GM12878 (cell line): ENCODE measurements around the gene ECM1. TPM values are rescaled to one million over a fixed set of nuclear protein-coding genes. Genes with fewer than 3 reads are reported as not detected.

Experiments
- ASH2L ChIP-seq: fragments of 300-600, 200-600 bp; sonication (generic); IDR thresholded peaks from 2 replicates; pipeline ENCODE4 v1.6.1; 2017; ENCODE audit warnings: low read depth, mild to moderate bottlenecking, borderline replicate concordance
- BRCA1 ChIP-seq: IDR thresholded peaks from 2 replicates; pipeline ENCODE4 v1.6.1; 2011; ENCODE audit warnings: low read depth, low read length, improper control_type of control experiment
- CHD4 ChIP-seq: fragments of 200-600 bp; sonication (generic); IDR thresholded peaks from 2 replicates; pipeline ENCODE4 v1.6.1; 2016; ENCODE audit warnings: mild to moderate bottlenecking
- CREM ChIP-seq: IDR thresholded peaks from 2 replicates; pipeline ENCODE4 v1.6.1; 2014; ENCODE audit warnings: antibody characterized with exemption, low read depth
- DPF2 ChIP-seq: fragments of 450-650 bp; IDR thresholded peaks from 2 replicates; pipeline ENCODE4 v1.6.1; 2017; ENCODE audit warnings: mild to moderate bottlenecking
- ESRRA ChIP-seq: IDR thresholded peaks from 2 replicates; pipeline ENCODE4 v1.6.1; 2012; ENCODE audit warnings: mild to moderate bottlenecking, low read length, improper control_type of control experiment
- FOXM1 ChIP-seq: IDR thresholded peaks from 2 replicates; pipeline ENCODE4 v1.6.1; 2012; ENCODE audit warnings: low read depth, mild to moderate bottlenecking, inconsistent platforms, low read length, moderate library complexity
- GABPA ChIP-seq: IDR thresholded peaks from 2 replicates; pipeline ENCODE4 v1.6.1; 2014; ENCODE audit warnings: antibody characterized with exemption, low read depth, mild to moderate bottlenecking, inconsistent platforms
- IKZF2 ChIP-seq, 2 experiments: fragments of 450-650 bp; IDR thresholded peaks; 2 replicates each; pipeline ENCODE4 v1.6.1; 2017; ENCODE audit warnings: mild to moderate bottlenecking in 2 of 2, moderate library complexity in 2 of 2
- IRF4 ChIP-seq: IDR thresholded peaks from 2 replicates; pipeline ENCODE4 v1.6.1; 2011; ENCODE audit warnings: low read depth, low read length
- KLF5 ChIP-seq: fragments of 450-650 bp; IDR thresholded peaks from 2 replicates; pipeline ENCODE4 v1.6.1; 2014; ENCODE audit warnings: mild to moderate bottlenecking; ENCODE audit not compliant: partially characterized antibody
- MEF2A ChIP-seq: IDR thresholded peaks from 2 replicates; pipeline ENCODE4 v1.6.1; 2011; ENCODE audit warnings: low read depth, mild to moderate bottlenecking, low read length, moderate library complexity; ENCODE audit not compliant: insufficient read depth
- MLLT1 ChIP-seq: fragments of 450-650 bp; IDR thresholded peaks from 2 replicates; pipeline ENCODE4 v1.6.1; 2016; ENCODE audit warnings: mild to moderate bottlenecking
- MTA2 ChIP-seq: fragments of 450-650 bp; IDR thresholded peaks from 2 replicates; pipeline ENCODE4 v1.6.1; 2016; ENCODE audit warnings: low read depth, mild to moderate bottlenecking, moderate library complexity
- MYC ChIP-seq: IDR thresholded peaks from 2 replicates; pipeline ENCODE4 v1.6.1; 2011; ENCODE audit warnings: mild to moderate bottlenecking, low read length, moderate library complexity, inconsistent platforms; ENCODE audit not compliant: insufficient read depth, insufficient replicate concordance, insufficient read length, severe bottlenecking
- NFYA ChIP-seq: IDR thresholded peaks from 2 replicates; pipeline ENCODE4 v1.6.1; 2011; ENCODE audit warnings: low read depth, mild to moderate bottlenecking, low read length, improper control_type of control experiment, borderline replicate concordance
- PBX3 ChIP-seq: IDR thresholded peaks from 2 replicates; pipeline ENCODE4 v1.6.1; 2011; ENCODE audit warnings: mild to moderate bottlenecking, low read depth, low read length, moderate library complexity; ENCODE audit not compliant: insufficient replicate concordance
- POLR2AphosphoS2 ChIP-seq: IDR thresholded peaks from 2 replicates; pipeline ENCODE4 v1.6.1; 2011; ENCODE audit warnings: low read depth, mild to moderate bottlenecking, low read length, improper control_type of control experiment, moderate library complexity
- RAD21 ChIP-seq: IDR thresholded peaks from 2 replicates; pipeline ENCODE4 v1.6.1; 2011; ENCODE audit warnings: mild to moderate bottlenecking, low read depth, low read length, moderate library complexity; ENCODE audit not compliant: insufficient read depth
- RAD51 ChIP-seq: fragments of 450-650 bp; IDR thresholded peaks from 2 replicates; pipeline ENCODE4 v1.6.1; 2016; ENCODE audit warnings: moderate library complexity, mild to moderate bottlenecking, inconsistent platforms
- TARDBP ChIP-seq: IDR thresholded peaks from 2 replicates; pipeline ENCODE4 v1.6.1; 2016; ENCODE audit warnings: borderline replicate concordance
- TCF7 ChIP-seq: IDR thresholded peaks from 2 replicates; pipeline ENCODE4 v1.6.1; 2014; ENCODE audit warnings: antibody characterized with exemption, borderline replicate concordance
- USF2 ChIP-seq: IDR thresholded peaks from 2 replicates; pipeline ENCODE4 v1.6.1; 2011; ENCODE audit warnings: low read depth, low read length, improper control_type of control experiment, borderline replicate concordance
- WRNIP1 ChIP-seq: IDR thresholded peaks from 2 replicates; pipeline ENCODE4 v1.6.1; 2011; ENCODE audit warnings: low read depth, low read length, improper control_type of control experiment, borderline replicate concordance
- ZBTB33 ChIP-seq: fragments of 450-650 bp; IDR thresholded peaks from 2 replicates; pipeline ENCODE4 v1.6.1; 2017; ENCODE audit warnings: mild to moderate bottlenecking
- ZNF622 ChIP-seq: fragments of 450-650 bp; IDR thresholded peaks from 2 replicates; pipeline ENCODE4 v1.6.1; 2017; ENCODE audit warnings: mild to moderate bottlenecking, inconsistent platforms
- polyA plus RNA-seq, 11 experiments: library from polyadenylated mRNA; depleted of rRNA in 4 of 11; unstranded in 6 of 11; stranded (reverse) in 5 of 11; fragments of >200 nt; fragmentation: Nextera tagmentation in 4 of 11; fragmentation: Illumina TruSeq in 1 of 11; extraction: Ambion mirVana in 4 of 11; extraction: Trizol in 1 of 11; gene quantifications; 1 replicate in 1 of 11; 2 replicates in 10 of 11; pipeline versions ENCODE4 v1.2.1 to v1.2.3, GENCODE V29; 2011 to 2016; ENCODE audit warnings: inconsistent platforms in 2 of 11, missing spikeins in 2 of 11, low read depth in 1 of 11
- total RNA-seq, 4 experiments: library from RNA; depleted of rRNA in 3 of 4; stranded (reverse); fragments of >200 nt in 3 of 4; fragmentation: Illumina TruSeq in 1 of 4; extraction: Trizol in 1 of 4; gene quantifications; 2 replicates each; pipeline versions ENCODE4 v1.2.1 to v1.2.3, GENCODE V29; 2013 to 2021

ECM1 gene
- total and polyA plus RNA-seq, 10 of the 15 experiments (the other 5 are each of a cell fraction or from before 2014, with no cell fraction given), result 0.06 to 1.3 (median 0.60) TPM

- TF ChIP-seq MEF2A (peak; percentile 100), ZBTB33 (no peak), KLF5 (no peak), WRNIP1 (peak; percentile 97; the same call in 1 of the 2 replicates), MLLT1 (0 out of 2 replicates have a peak, but pooled peaks have one; percentile 74), RAD21 (no peak; the same call in 1 of the 2 replicates), BRCA1 (0 out of 2 replicates have a peak, but pooled peaks have one; percentile 5), ASH2L (no peak; the same call in 1 of the 2 replicates), MTA2 (peak; percentile 90), TARDBP (peak; percentile 84; the same call in 1 of the 2 replicates), ZNF622 (no peak), PBX3 (peak; percentile 42), RAD51 (0 out of 2 replicates have a peak, but pooled peaks have one; percentile 10), ESRRA (0 out of 2 replicates have a peak, but pooled peaks have one; percentile 62), NFYA (no peak), FOXM1 (no peak), MYC (no peak), USF2 (no peak), DPF2 (no peak; the same call in 1 of the 2 replicates), CHD4 (no peak), TCF7 (no peak), CREM (peak; percentile 94), GABPA (no peak), POLR2AphosphoS2 (no peak), IRF4 (peak; percentile 84), IKZF2 (IDR thresholded peaks at IDR 0.05) (peak; percentile 87 to 90)
Observed at GRCh38 chr1:150562446-150563339, 54.8 kb downstream of the ECM1 start (continued).
